HepG2 (cell line): ENCODE measurements around the gene APBB3. TPM values are rescaled to one million over a fixed set of nuclear protein-coding genes. Genes with fewer than 3 reads are reported as not detected.
A peak's percentile ranks its signal among the peaks of the same experiment; 100 is the strongest.

Experiments
- ATAD3A ChIP-seq: sonication (generic); formaldehyde crosslinking; IDR thresholded peaks from 2 replicates; pipeline ENCODE4 v1.4.0; 2020; ENCODE audit warnings: missing genetic modification reagents
- CHCHD3 ChIP-seq: sonication (generic); formaldehyde crosslinking; IDR thresholded peaks from 2 replicates; pipeline ENCODE4 v1.8.0; 2022; ENCODE audit warnings: mild to moderate bottlenecking, missing genetic modification reagents, moderate library complexity
- DMAP1 ChIP-seq: IDR thresholded peaks from 2 replicates; pipeline ENCODE4 v1.6.1; 2016
- SMC3 ChIP-seq: IDR thresholded peaks from 2 replicates; pipeline ENCODE4 v1.6.1; 2011; ENCODE audit warnings: low read length, improper control_type of control experiment
- ZMYM2 ChIP-seq: sonication (generic); formaldehyde crosslinking; IDR thresholded peaks from 2 replicates; pipeline ENCODE4 v1.8.0; 2022; ENCODE audit warnings: mild to moderate bottlenecking, missing genetic modification reagents
- ZNF432 ChIP-seq: sonication (generic); formaldehyde crosslinking; IDR thresholded peaks from 2 replicates; pipeline ENCODE4 v1.5.0; 2020; ENCODE audit warnings: missing genetic modification reagents, mild to moderate bottlenecking, borderline replicate concordance
- ZNF451 ChIP-seq: sonication (generic); formaldehyde crosslinking; IDR thresholded peaks from 2 replicates; pipeline ENCODE4 v1.5.0; 2020; ENCODE audit warnings: mild to moderate bottlenecking, missing genetic modification reagents
- polyA plus RNA-seq, 8 experiments: library from polyadenylated mRNA; depleted of rRNA in 3 of 8; stranded (reverse) in 7 of 8; unstranded in 1 of 8; fragments of >200 nt; fragmentation: Illumina TruSeq in 4 of 8; extraction: Trizol in 4 of 8; gene quantifications; 2 replicates each; pipeline versions ENCODE4 v1.2.1 to v1.2.3, GENCODE V29; 2011 to 2016; ENCODE audit warnings: low read depth in 4 of 8, missing spikeins in 1 of 8, mixed read lengths in 1 of 8; ENCODE audit not compliant: insufficient read depth in 1 of 8
- total RNA-seq, 5 experiments: library from RNA; depleted of rRNA; stranded (reverse); fragments of >200 nt; fragmentation: Illumina TruSeq; extraction: Trizol; gene quantifications; 2 replicates each; pipeline ENCODE4 v1.2.3, GENCODE V29; 2016; ENCODE audit warnings: low read depth in 1 of 5
- TF ChIP-seq, protein P1 (sequence below): sonication (generic); formaldehyde crosslinking; IDR thresholded peaks from 2 replicates; pipeline ENCODE4 v1.4.0; 2020; ENCODE audit warnings: mild to moderate bottlenecking, missing genetic modification reagents
- TF ChIP-seq, protein P2 (sequence below): sonication (generic); formaldehyde crosslinking; conservative IDR thresholded peaks from 2 replicates; pipeline ENCODE4 v1.4.0; 2020; ENCODE audit warnings: missing genetic modification reagents
- TF ChIP-seq, protein P3 (sequence below): sonication (generic); formaldehyde crosslinking; IDR thresholded peaks from 2 replicates; pipeline ENCODE4 v1.4.0; 2020; ENCODE audit warnings: missing genetic modification reagents
- TF ChIP-seq, protein P4 (sequence below): conservative IDR thresholded peaks from 2 replicates; pipeline ENCODE4 v1.6.1; 2018; ENCODE audit warnings: missing genetic modification reagents
- TF ChIP-seq, protein P5 (sequence below): sonication (generic); formaldehyde crosslinking; IDR thresholded peaks from 2 replicates; pipeline ENCODE4 v1.5.0; 2020; ENCODE audit warnings: missing genetic modification reagents
- TF ChIP-seq, protein P6 (sequence below): sonication (generic); formaldehyde crosslinking; IDR thresholded peaks from 2 replicates; pipeline ENCODE4 v1.4.0; 2020; ENCODE audit warnings: missing genetic modification reagents, low read depth, mild to moderate bottlenecking, borderline replicate concordance
- TF ChIP-seq, protein P7 (sequence below): sonication (generic); formaldehyde crosslinking; IDR thresholded peaks from 2 replicates; pipeline ENCODE4; 2020; ENCODE audit warnings: missing genetic modification reagents, mild to moderate bottlenecking, borderline replicate concordance
- TF ChIP-seq, protein P8 (sequence below): sonication (generic); formaldehyde crosslinking; IDR thresholded peaks from 2 replicates; pipeline ENCODE4 v1.5.0; 2020; ENCODE audit warnings: missing genetic modification reagents, mild to moderate bottlenecking, borderline replicate concordance

APBB3 gene
- total and polyA plus RNA-seq, 2 of the 13 experiments (the other 11 are each of a cell fraction or from before 2014, with no cell fraction given) = 0.38 to 0.78 TPM

DNA sequence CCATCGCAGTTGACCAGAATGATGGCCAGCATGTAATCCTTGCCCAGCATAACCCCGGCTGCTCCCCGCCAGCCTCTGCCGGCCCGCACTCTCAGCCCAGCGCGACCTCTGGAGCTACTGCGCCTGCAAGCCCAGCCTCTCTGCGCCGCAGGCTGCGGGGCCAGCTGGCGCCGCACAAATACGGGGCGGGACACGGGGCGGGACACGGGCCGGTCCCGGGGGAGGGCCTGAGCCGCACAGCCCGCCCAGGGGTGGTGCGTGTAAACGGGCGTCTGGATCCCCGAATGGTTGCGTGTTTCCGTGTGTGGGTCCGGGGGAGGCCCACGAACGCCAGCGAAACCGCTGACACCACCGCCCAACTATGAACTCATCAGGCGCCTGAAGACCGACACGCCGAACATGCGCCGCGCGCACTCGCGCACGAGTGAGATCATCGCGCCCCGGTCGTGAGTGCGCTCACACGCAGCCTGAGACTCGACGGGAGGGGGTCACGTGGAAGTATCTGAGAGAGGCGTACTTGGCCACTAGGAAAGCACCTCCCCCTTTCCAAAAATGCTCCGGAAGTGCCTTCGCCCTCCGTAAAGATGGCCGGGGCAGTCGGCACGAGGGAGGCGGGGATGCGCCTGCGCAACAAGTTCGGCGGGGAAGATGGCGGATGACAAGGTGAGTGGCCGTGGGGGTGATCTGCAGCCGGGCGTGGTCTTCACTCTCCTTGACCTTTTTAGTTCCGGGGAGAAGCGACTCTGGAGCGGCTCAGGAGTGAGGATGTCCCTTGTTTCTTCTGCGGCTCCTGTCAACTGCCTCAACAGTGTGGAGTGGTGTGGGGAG lies at the start of gene APBB3, which contains the start of gene SLC35A4 (continued):
- TF ChIP-seq, protein P1, sequence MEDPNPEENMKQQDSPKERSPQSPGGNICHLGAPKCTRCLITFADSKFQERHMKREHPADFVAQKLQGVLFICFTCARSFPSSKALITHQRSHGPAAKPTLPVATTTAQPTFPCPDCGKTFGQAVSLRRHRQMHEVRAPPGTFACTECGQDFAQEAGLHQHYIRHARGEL = no peak
- TF ChIP-seq ZNF432 (CRISPR knock-in tag) = no peak
- no peak for TF ChIP-seq DMAP1
- TF ChIP-seq, protein P2, sequence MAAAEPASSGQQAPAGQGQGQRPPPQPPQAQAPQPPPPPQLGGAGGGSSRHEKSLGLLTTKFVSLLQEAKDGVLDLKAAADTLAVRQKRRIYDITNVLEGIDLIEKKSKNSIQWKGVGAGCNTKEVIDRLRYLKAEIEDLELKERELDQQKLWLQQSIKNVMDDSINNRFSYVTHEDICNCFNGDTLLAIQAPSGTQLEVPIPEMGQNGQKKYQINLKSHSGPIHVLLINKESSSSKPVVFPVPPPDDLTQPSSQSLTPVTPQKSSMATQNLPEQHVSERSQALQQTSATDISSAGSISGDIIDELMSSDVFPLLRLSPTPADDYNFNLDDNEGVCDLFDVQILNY = no peak
- TF ChIP-seq, protein P3, sequence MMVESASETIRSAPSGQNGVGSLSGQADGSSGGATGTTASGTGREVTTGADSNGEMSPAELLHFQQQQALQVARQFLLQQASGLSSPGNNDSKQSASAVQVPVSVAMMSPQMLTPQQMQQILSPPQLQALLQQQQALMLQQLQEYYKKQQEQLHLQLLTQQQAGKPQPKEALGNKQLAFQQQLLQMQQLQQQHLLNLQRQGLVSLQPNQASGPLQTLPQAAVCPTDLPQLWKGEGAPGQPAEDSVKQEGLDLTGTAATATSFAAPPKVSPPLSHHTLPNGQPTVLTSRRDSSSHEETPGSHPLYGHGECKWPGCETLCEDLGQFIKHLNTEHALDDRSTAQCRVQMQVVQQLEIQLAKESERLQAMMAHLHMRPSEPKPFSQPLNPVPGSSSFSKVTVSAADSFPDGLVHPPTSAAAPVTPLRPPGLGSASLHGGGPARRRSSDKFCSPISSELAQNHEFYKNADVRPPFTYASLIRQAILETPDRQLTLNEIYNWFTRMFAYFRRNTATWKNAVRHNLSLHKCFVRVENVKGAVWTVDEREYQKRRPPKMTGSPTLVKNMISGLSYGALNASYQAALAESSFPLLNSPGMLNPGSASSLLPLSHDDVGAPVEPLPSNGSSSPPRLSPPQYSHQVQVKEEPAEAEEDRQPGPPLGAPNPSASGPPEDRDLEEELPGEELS = no peak
- no peak for TF ChIP-seq ZNF451 (CRISPR knock-in tag)
- TF ChIP-seq ATAD3A (CRISPR knock-in tag) = no peak
- TF ChIP-seq, protein P4, sequence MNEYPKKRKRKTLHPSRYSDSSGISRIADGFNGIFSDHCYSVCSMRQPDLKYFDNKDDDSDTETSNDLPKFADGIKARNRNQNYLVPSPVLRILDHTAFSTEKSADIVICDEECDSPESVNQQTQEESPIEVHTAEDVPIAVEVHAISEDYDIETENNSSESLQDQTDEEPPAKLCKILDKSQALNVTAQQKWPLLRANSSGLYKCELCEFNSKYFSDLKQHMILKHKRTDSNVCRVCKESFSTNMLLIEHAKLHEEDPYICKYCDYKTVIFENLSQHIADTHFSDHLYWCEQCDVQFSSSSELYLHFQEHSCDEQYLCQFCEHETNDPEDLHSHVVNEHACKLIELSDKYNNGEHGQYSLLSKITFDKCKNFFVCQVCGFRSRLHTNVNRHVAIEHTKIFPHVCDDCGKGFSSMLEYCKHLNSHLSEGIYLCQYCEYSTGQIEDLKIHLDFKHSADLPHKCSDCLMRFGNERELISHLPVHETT (CRISPR knock-in tag) = no peak
- no peak for TF ChIP-seq SMC3
- TF ChIP-seq, protein P5, sequence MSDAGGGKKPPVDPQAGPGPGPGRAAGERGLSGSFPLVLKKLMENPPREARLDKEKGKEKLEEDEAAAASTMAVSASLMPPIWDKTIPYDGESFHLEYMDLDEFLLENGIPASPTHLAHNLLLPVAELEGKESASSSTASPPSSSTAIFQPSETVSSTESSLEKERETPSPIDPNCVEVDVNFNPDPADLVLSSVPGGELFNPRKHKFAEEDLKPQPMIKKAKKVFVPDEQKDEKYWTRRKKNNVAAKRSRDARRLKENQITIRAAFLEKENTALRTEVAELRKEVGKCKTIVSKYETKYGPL (CRISPR knock-in tag) = no peak
- TF ChIP-seq CHCHD3 (CRISPR knock-in tag) = no peak
- TF ChIP-seq, protein P6, sequence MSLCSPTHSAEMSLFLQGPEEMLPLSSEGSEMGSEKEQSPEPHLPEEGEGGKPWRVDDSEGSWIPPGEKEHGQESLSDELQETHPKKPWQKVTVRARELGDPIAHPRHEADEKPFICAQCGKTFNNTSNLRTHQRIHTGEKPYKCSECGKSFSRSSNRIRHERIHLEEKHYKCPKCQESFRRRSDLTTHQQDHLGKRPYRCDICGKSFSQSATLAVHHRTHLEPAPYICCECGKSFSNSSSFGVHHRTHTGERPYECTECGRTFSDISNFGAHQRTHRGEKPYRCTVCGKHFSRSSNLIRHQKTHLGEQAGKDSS = no peak
- TF ChIP-seq, protein P7, sequence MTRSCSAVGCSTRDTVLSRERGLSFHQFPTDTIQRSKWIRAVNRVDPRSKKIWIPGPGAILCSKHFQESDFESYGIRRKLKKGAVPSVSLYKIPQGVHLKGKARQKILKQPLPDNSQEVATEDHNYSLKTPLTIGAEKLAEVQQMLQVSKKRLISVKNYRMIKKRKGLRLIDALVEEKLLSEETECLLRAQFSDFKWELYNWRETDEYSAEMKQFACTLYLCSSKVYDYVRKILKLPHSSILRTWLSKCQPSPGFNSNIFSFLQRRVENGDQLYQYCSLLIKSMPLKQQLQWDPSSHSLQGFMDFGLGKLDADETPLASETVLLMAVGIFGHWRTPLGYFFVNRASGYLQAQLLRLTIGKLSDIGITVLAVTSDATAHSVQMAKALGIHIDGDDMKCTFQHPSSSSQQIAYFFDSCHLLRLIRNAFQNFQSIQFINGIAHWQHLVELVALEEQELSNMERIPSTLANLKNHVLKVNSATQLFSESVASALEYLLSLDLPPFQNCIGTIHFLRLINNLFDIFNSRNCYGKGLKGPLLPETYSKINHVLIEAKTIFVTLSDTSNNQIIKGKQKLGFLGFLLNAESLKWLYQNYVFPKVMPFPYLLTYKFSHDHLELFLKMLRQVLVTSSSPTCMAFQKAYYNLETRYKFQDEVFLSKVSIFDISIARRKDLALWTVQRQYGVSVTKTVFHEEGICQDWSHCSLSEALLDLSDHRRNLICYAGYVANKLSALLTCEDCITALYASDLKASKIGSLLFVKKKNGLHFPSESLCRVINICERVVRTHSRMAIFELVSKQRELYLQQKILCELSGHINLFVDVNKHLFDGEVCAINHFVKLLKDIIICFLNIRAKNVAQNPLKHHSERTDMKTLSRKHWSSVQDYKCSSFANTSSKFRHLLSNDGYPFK = peak; percentile 23; the same call in 1 of the 2 replicates
- TF ChIP-seq, protein P8, sequence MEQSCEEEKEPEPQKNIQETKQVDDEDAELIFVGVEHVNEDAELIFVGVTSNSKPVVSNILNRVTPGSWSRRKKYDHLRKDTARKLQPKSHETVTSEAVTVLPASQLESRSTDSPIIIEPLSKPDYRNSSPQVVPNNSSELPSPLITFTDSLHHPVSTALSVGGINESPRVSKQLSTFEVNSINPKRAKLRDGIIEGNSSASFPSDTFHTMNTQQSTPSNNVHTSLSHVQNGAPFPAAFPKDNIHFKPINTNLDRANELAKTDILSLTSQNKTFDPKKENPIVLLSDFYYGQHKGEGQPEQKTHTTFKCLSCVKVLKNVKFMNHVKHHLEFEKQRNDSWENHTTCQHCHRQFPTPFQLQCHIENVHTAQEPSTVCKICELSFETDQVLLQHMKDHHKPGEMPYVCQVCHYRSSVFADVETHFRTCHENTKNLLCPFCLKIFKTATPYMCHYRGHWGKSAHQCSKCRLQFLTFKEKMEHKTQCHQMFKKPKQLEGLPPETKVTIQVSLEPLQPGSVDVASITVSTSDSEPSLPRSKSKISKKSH (CRISPR knock-in tag) = no peak
- no peak for TF ChIP-seq ZMYM2 (CRISPR knock-in tag)
